ENCODE results near the gene DDX20.

- TF ChIP-seq CTCF (IDR thresholded peaks at IDR 0.05) (peak; percentile 65), EZH2phosphoT487 (IDR thresholded peaks at IDR 0.05; ENCODE audit: borderline replicate concordance, low read depth) (no peak), GATA2 (CRISPR knock-in tag; IDR thresholded peaks at IDR 0.05) (no peak), RAD21 (IDR thresholded peaks at IDR 0.05; ENCODE audit: low read length) (peak; percentile 65), REST (IDR thresholded peaks at IDR 0.05; ENCODE audit: low read depth, low read length) (no peak), GABPA (IDR thresholded peaks at IDR 0.05; ENCODE audit: low read depth) (no peak), NFIC (IDR thresholded peaks at IDR 0.05; ENCODE audit: borderline replicate concordance) (no peak), POLR2AphosphoS5 (IDR thresholded peaks at IDR 0.05; ENCODE audit: low read depth, low read length) (no peak), FOXM1 (IDR thresholded peaks at IDR 0.05; ENCODE audit: low read depth) (no peak), CHD2 (IDR thresholded peaks at IDR 0.05; ENCODE audit: low read length, partially characterized antibody) (peak; percentile 11)
These were observed 8.4 kb upstream of the DDX20 start for GRCh38 chr1:111747282-111747734.

Measured in SK-N-SH (cell line).